ENCODE results near the gene ARGFX.
"Not testable (repeated sequence)": the region's sequence is repeated elsewhere in the genome, so short reads cannot be mapped to it uniquely, and the experiment has no call there.

Gene ARGFX

DNA sequence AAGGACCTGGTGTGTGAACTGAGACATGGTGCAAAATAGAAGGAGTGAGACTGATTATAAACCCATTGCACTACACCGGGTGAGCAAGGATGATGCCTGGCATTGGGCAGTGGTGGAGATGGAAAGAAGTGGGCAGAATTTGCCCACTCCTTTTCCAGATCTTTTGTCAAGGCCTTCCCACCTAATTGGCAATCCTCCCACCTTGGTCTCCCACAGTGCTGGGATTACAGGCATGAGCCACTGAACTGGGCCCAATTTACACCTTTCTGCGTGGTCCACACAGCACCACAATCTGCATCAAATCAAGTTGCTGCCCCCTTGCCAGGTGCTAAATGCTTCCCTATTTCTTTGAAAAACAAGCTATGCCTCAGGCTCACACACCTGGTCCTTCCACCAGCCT is 30.8 kb downstream of the ARGFX start:
- no peak for DNase-seq (ENCODE audit: low read depth in 2 of 3, low spot score in 1 of 3)

DNA sequence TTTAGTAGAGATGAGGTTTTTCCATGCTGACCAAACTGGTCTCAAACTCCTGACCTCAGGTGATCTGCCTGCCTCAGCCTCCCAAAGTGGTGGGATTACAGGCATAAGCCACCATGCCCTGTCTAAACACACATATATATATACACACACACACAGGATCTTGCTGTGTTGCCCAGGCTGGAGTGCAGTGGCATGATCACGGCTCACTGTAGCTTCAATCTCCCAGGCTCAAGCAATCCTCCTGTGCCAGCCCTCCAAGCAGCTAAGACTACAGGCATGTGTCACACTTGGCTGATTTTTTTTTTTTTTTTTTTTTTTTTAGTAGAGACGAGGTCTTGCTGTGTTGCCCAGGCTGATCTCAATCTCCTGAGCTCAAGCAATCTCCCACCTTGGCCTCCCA is 32.2 kb downstream of the ARGFX start:
- DNase-seq (ENCODE audit: low read depth in 2 of 3, low spot score in 1 of 3): not testable (repeated sequence)

DNA sequence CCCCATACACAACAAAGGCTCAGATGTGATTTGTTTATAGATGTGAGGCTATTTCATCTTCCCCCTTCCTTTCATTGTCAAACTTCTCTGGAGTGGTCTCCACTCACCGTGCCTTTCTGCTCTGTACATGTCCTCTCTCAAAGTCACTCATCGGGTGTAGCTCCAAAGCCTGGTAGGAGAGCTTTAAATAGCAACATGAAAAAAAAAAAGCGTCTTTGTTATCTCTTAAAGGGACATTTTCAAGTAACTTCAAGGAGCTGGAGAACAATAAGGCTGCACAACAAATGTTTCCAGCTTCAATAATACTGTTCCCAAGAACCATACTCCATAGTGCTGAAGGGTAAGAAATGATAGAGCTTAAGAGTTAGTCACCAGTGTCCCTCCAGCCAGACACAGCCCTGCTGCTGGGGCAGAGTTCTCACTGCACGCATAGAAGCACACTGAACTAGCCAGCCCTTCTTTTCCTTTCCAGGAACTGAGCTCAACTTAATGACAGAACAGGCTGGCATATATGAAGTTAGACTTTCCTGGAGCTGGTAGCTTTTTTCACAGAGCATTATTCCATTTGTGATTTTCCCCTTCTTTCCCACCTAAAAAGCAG is 33.6 kb downstream of the ARGFX start:
- no peak for DNase-seq (ENCODE audit: low read depth in 2 of 3, low spot score in 1 of 3)

DNA sequence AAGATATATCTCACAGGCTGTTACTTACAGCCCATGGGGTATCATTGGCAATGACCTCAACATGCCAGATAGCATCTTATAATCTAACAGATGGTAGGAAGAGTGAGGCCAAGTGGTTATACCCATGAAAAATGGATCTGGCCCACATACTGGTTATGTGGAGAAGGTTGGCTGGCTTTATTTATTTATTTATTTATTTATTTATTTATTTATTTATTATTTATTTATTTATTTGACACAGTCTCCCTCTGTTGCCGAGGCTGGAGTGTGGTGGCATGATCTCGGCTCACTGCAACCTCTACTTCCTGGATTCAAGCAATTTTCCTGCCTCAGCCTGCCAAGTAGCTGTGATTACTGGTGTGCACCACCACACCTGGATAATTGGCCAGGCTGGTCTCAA is 37.0 kb downstream of the ARGFX start:
- no peak for DNase-seq (ENCODE audit: low read depth in 2 of 3, low spot score in 1 of 3)

DNA sequence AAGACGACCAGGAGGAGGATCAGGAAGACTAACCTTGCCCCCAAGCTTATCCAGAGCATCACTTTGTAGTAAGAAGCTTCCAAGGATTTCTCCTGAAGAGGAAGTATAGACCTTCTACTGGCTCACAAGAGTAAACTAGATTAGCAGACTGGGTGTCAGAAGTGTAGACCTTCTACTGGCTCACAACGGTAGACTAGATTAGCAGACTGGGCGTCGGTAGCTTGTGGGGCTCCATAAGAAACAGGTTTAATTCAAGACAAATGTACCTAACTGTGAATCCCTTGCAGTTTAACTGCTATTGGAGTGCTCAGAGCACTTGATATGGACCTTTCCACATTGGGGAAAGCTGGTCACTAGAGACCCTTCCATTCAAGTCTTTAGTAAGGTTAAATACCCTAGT is 38.4 kb downstream of the ARGFX start:
- DNase-seq (ENCODE audit: low read depth in 2 of 3, low spot score in 1 of 3): no peak
